ENCODE measurements around the gene TBCK.

Gene TBCK

GRCh38 chr4:106080376-106080775 lies 235.6 kb downstream of the TBCK start:
- ChIA-PET POLR2A (no interaction called here), CTCF (interaction anchor here (1.1 to 1.3 kb wide), 2 partner anchors 31 to 49 kb away, joined by 3 read pairs; no protein-coding TSS in a partner anchor)
- no peak for TF ChIP-seq CTCF (IDR thresholded peaks at IDR 0.05; ENCODE audit: control extremely low read depth, extremely low read depth, low read depth, missing control alignments)
- DNase-seq (ENCODE audit: extremely low spot score) = no peak

GRCh38 chr4:106079616-106080015 lies 236.4 kb downstream of the TBCK start:
- CTCF ChIA-PET = no interaction called here
- POLR2A ChIA-PET = no interaction called here
- no peak for DNase-seq (ENCODE audit: extremely low spot score)
- TF ChIP-seq CTCF (IDR thresholded peaks at IDR 0.05; ENCODE audit: control extremely low read depth, extremely low read depth, low read depth, missing control alignments) = no peak

GRCh38 chr4:106065018-106065417 lies 251.0 kb downstream of the TBCK start:
- ChIA-PET POLR2A (no interaction called here), CTCF (no interaction called here)
- no peak for DNase-seq (ENCODE audit: extremely low spot score)
- no peak for TF ChIP-seq CTCF (IDR thresholded peaks at IDR 0.05; ENCODE audit: control extremely low read depth, extremely low read depth, low read depth, missing control alignments)

GRCh38 chr4:106063009-106063408 lies 253.0 kb downstream of the TBCK start:
- CTCF ChIA-PET = no interaction called here
- no peak for TF ChIP-seq CTCF (IDR thresholded peaks at IDR 0.05; ENCODE audit: control extremely low read depth, extremely low read depth, low read depth, missing control alignments)

GRCh38 chr4:106062452-106062875 lies 253.5 kb downstream of the TBCK start:
- no peak for DNase-seq (ENCODE audit: extremely low spot score)
- CTCF ChIA-PET = no interaction called here
- POLR2A ChIA-PET = no interaction called here
- no peak for TF ChIP-seq CTCF (IDR thresholded peaks at IDR 0.05; ENCODE audit: control extremely low read depth, extremely low read depth, low read depth, missing control alignments)

More at GRCh38 chr4:106063009-106063408, 253.0 kb downstream of the TBCK start:
- DNase-seq (ENCODE audit: extremely low spot score) = no peak
- POLR2A ChIA-PET = no interaction called here

- no peak for DNase-seq (ENCODE audit: extremely low spot score)
- CTCF ChIA-PET = no interaction called here
- POLR2A ChIA-PET = no interaction called here
- no peak for TF ChIP-seq CTCF (IDR thresholded peaks at IDR 0.05; ENCODE audit: control extremely low read depth, extremely low read depth, low read depth, missing control alignments)
Observed at GRCh38 chr4:106058921-106059320, 257.1 kb downstream of the TBCK start.

GRCh38 chr4:106056914-106057313 lies 259.1 kb downstream of the TBCK start:
- DNase-seq (ENCODE audit: extremely low spot score) = no peak
- TF ChIP-seq CTCF (IDR thresholded peaks at IDR 0.05; ENCODE audit: control extremely low read depth, extremely low read depth, low read depth, missing control alignments) = no peak
- ChIA-PET POLR2A (no interaction called here), CTCF (interaction anchor here (1.1 to 1.6 kb wide), 3 partner anchors 9 to 14 kb away, joined by 3 read pairs; no protein-coding TSS in a partner anchor)

All from GM10248 (cell line).